CD4-positive, CD25-positive, alpha-beta regulatory T cell (primary cell): ENCODE results near the gene SREK1. TPM values are rescaled to one million over a fixed set of nuclear protein-coding genes. Genes with fewer than 3 reads are reported as not detected.

Experiments
- ATAC-seq, 2 donors: fragments of 150-1000 bp; cut with Tn5 transposase; one replicate each; pipeline ENCODE4 v1.10.0; 2021; ENCODE audit warnings: low read depth in 2 of 2, moderate number of reproducible peaks in 2 of 2, moderate library complexity in 1 of 2
- DNase-seq, 3 donors: peaks; one replicate each; pipeline versions ENCODE4 v3.0.0 to v3.0.0-alpha.2; 2012 to 2022; ENCODE audit warnings: mixed read lengths in 1 of 3
- H3K27ac ChIP-seq: one replicate; pipeline ENCODE4 v1.7.0; 2013; ENCODE audit warnings: mild to moderate bottlenecking, low read length; ENCODE audit not compliant: insufficient read depth, poor library complexity, severe bottlenecking
- H3K27me3 ChIP-seq: one replicate; pipeline ENCODE4 v1.7.0; 2013; ENCODE audit warnings: low read length; ENCODE audit not compliant: control insufficient read depth, insufficient read depth
- H3K36me3 ChIP-seq: one replicate; pipeline ENCODE4 v1.7.0; 2013; ENCODE audit warnings: mild to moderate bottlenecking, low read length, moderate library complexity; ENCODE audit not compliant: control insufficient read depth, insufficient read depth
- H3K4me1 ChIP-seq: 2 replicates; pipeline ENCODE4 v1.7.0; 2013; ENCODE audit warnings: mild to moderate bottlenecking, low read length; ENCODE audit not compliant: insufficient read depth, control insufficient read depth, poor library complexity, severe bottlenecking
- H3K4me3 ChIP-seq: one replicate; pipeline ENCODE4 v1.7.0; 2013; ENCODE audit warnings: low read depth, mild to moderate bottlenecking, low read length, moderate library complexity
- H3K9me3 ChIP-seq, 2 experiments: 1 replicate in 1 of 2; 2 replicates in 1 of 2; pipeline ENCODE4 v1.7.0; 2013; ENCODE audit warnings: low read length in 2 of 2, mild to moderate bottlenecking in 1 of 2, moderate library complexity in 1 of 2; ENCODE audit not compliant: control insufficient read depth in 2 of 2
- H3K27ac Mint-ChIP-seq, 3 donors: one replicate each; pipeline ENCODE4 v1.8.0; 2020 to 2022; ENCODE audit warnings: mild to moderate bottlenecking in 3 of 3, mixed read lengths in 3 of 3, moderate library complexity in 2 of 3
- H3K27me3 Mint-ChIP-seq: one replicate; pipeline ENCODE4 v1.8.0; 2022; ENCODE audit warnings: mild to moderate bottlenecking, mixed read lengths
- H3K36me3 Mint-ChIP-seq: one replicate; pipeline ENCODE4 v1.8.0; 2020; ENCODE audit warnings: mixed read lengths
- H3K4me1 Mint-ChIP-seq, 4 donors: one replicate each; pipeline ENCODE4 v1.8.0; 2020 to 2022; ENCODE audit warnings: mixed read lengths in 4 of 4, mild to moderate bottlenecking in 1 of 4
- H3K4me3 Mint-ChIP-seq, 4 donors: one replicate each; pipeline ENCODE4 v1.8.0; 2020 to 2022; ENCODE audit warnings: mild to moderate bottlenecking in 4 of 4, mixed read lengths in 4 of 4, moderate library complexity in 3 of 4
- H3K9me3 Mint-ChIP-seq, 7 donors: one replicate each; pipeline ENCODE4 v1.8.0; 2020 to 2022; ENCODE audit warnings: mixed read lengths in 7 of 7, mild to moderate bottlenecking in 3 of 7, moderate library complexity in 2 of 7
- polyA plus RNA-seq, 4 donors: library from polyadenylated mRNA; unstranded; fragments of 300-500 nt; fragmentation: Illumina TruSeq; gene quantifications; one replicate each; pipeline ENCODE4 v1.2.3, GENCODE V29; 2021
- total RNA-seq: library from RNA; stranded (reverse); gene quantifications from one replicate; pipeline ENCODE4 v1.2.3, GENCODE V29; 2022

The SREK1 gene, protein sequence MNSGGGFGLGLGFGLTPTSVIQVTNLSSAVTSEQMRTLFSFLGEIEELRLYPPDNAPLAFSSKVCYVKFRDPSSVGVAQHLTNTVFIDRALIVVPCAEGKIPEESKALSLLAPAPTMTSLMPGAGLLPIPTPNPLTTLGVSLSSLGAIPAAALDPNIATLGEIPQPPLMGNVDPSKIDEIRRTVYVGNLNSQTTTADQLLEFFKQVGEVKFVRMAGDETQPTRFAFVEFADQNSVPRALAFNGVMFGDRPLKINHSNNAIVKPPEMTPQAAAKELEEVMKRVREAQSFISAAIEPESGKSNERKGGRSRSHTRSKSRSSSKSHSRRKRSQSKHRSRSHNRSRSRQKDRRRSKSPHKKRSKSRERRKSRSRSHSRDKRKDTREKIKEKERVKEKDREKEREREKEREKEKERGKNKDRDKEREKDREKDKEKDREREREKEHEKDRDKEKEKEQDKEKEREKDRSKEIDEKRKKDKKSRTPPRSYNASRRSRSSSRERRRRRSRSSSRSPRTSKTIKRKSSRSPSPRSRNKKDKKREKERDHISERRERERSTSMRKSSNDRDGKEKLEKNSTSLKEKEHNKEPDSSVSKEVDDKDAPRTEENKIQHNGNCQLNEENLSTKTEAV
- total RNA-seq (160 TPM), polyA plus RNA-seq (10 to 100 TPM; 14.8 to 20.0 (median 19.3) TPM)

DNA sequence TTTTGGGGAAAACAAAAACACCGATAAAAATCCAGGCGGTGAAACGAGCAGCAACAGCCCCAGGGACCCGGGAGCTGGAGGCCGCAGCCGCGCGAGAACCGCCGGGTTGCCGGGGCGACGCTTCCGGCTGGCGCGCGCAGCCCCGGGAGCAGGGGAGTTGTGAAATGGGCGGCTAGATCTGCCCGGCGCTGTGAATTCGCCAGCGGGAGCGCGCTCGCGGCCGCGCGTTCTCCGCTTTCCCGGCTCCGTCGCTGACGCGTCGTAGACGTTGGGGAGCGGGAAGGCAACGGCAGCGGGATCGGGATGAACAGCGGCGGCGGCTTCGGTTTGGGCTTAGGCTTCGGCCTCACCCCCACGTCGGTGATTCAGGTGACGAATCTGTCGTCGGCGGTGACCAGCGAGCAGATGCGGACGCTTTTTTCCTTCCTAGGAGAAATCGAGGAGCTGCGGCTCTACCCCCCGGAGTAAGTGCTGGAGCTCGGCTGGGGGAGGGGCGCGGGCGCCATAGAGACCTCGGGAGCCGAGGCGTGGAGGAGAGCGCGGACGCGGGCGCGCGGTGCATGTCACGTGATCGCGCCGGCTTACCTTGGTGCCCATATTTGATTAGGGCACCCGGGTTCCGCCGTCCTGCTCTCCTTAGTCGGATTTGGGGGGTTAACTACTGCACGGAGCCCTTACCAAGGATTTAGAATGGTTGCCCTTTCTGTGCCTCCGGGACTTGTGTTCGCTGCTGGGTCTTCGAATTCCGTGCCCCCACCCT is at the start of gene SREK1:
Gene SREK1, plus strand, starts transcription at position 227 of the 760 bp plus-strand sequence. Its CDS starts 77 bp downstream, at position 304.
- H3K4me1 Mint-ChIP-seq = peaks cover 5 to 45% (median 31%) of the 10 kb centered on the region in 4 donors
- peaks cover 4% of the 10 kb centered on the region for H3K36me3 Mint-ChIP-seq
- peak within 1 kb of the TSS; percentile 98 to 99 (median 99) for H3K4me3 Mint-ChIP-seq

DNA sequence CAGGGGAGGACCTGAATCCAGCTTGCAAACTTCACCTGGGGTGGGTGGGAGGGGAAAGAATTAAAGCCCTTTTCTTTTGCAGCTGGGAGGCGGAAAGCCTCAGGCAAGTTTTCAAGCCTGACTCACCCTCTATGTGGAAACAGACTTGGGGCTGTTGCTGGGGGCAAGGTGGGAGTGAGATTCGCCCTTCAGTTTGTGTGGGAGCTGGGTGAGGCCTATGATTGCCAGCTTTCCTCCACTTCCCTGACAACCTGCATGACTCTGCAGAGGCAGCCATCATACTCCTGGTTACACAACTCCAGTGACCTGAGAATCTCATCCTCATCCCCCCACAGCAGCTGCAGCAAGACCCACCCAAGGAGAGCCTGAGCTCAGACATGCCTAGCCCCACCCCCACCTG is 43.2 kb upstream of the SREK1 start:
- Mint-ChIP-seq H3K4me3 (peak overlapping the region in 1 of 4 donors; percentile 75), H3K27me3 (peaks cover 5% of the 10 kb centered on the region), H3K36me3 (peaks cover 15% of the 10 kb centered on the region), H3K9me3 (peaks cover 8 to 52% (median 31%) of the 10 kb centered on the region in 7 donors), H3K4me1 (no peaks in the 10 kb centered on the region), H3K27ac (no peak overlapping the region)
- ATAC-seq = no peak
- no peak for DNase-seq
- no peaks in the 10 kb centered on the region for H3K36me3 ChIP-seq
- no peaks in the 10 kb centered on the region for H3K27me3 ChIP-seq
- no peak overlapping the region for H3K27ac ChIP-seq
- H3K4me1 ChIP-seq = no peaks in the 10 kb centered on the region
- H3K4me3 ChIP-seq = no peak overlapping the region
- peaks cover 27 to 39% of the 10 kb centered on the region in 2 experiments for H3K9me3 ChIP-seq

More for the DNA sequence above, at the start of gene SREK1:
- H3K27ac ChIP-seq = peak within 1 kb of the TSS; percentile 98
- H3K9me3 Mint-ChIP-seq = no peaks in the 10 kb centered on the region
- H3K27ac Mint-ChIP-seq = peak within 1 kb of the TSS; percentile 99 to 100 (median 100)
- ATAC-seq = peak; percentile 85 to 88
- DNase-seq = peak; percentile 81 to 93 (median 89)
- H3K36me3 ChIP-seq = no peaks in the 10 kb centered on the region
- H3K27me3 ChIP-seq = no peaks in the 10 kb centered on the region
- no peaks in the 10 kb centered on the region for H3K9me3 ChIP-seq
- H3K27me3 Mint-ChIP-seq = peaks cover 9% of the 10 kb centered on the region
- peak within 1 kb of the TSS; percentile 96 for H3K4me3 ChIP-seq
- H3K4me1 ChIP-seq = peaks cover 30% of the 10 kb centered on the region

- no peaks in the 10 kb centered on the region for H3K4me1 Mint-ChIP-seq
- no peaks in the 10 kb centered on the region for H3K36me3 ChIP-seq
- ATAC-seq (no peak), DNase-seq (no peak)
- H3K9me3 ChIP-seq = peaks cover 6 to 12% of the 10 kb centered on the region in 2 experiments
- no peaks in the 10 kb centered on the region for H3K27me3 ChIP-seq
- no peak overlapping the region for H3K4me3 Mint-ChIP-seq
- H3K27me3 Mint-ChIP-seq = peaks cover 4% of the 10 kb centered on the region
- H3K4me1 ChIP-seq = no peaks in the 10 kb centered on the region
- H3K27ac Mint-ChIP-seq = no peak overlapping the region
- peaks cover 6 to 42% (median 21%) of the 10 kb centered on the region in 7 donors for H3K9me3 Mint-ChIP-seq
- no peak overlapping the region for H3K4me3 ChIP-seq
- no peak overlapping the region for H3K27ac ChIP-seq
- H3K36me3 Mint-ChIP-seq = no peaks in the 10 kb centered on the region
Observed at GRCh38 chr5:66113160-66113559, 30.9 kb upstream of the SREK1 start.

- no peak for DNase-seq
- H3K27ac Mint-ChIP-seq = no peak overlapping the region
- no peaks in the 10 kb centered on the region for H3K27me3 ChIP-seq
- no peak for ATAC-seq
- H3K4me3 Mint-ChIP-seq = no peak overlapping the region
- no peaks in the 10 kb centered on the region for H3K4me1 Mint-ChIP-seq
- peaks cover 1 to 11% (median 6%) of the 10 kb centered on the region in 7 donors for H3K9me3 Mint-ChIP-seq
- H3K27me3 Mint-ChIP-seq = peaks cover 4% of the 10 kb centered on the region
- H3K9me3 ChIP-seq = peaks cover 0 to 3% of the 10 kb centered on the region in 2 experiments
- H3K36me3 Mint-ChIP-seq = no peaks in the 10 kb centered on the region
- H3K36me3 ChIP-seq = no peaks in the 10 kb centered on the region
- no peak overlapping the region for H3K4me3 ChIP-seq
- H3K27ac ChIP-seq = no peak overlapping the region
- no peaks in the 10 kb centered on the region for H3K4me1 ChIP-seq
Observed at GRCh38 chr5:66118304-66118703, 25.8 kb upstream of the SREK1 start.

GRCh38 chr5:66122379-66123034 is 21.6 kb upstream of the SREK1 start:
- Histone ChIP-seq H3K9me3 (no peaks in the 10 kb centered on the region), H3K27ac (no peak overlapping the region), H3K27me3 (no peaks in the 10 kb centered on the region), H3K4me1 (no peaks in the 10 kb centered on the region), H3K36me3 (no peaks in the 10 kb centered on the region), H3K4me3 (no peak overlapping the region)
- H3K36me3 Mint-ChIP-seq = no peaks in the 10 kb centered on the region
- H3K4me3 Mint-ChIP-seq = no peak overlapping the region
- no peak overlapping the region for H3K27ac Mint-ChIP-seq
- DNase-seq (no peak), ATAC-seq (no peak)
- no peaks in the 10 kb centered on the region for H3K27me3 Mint-ChIP-seq
- peaks cover 0 to 1% (median 0%) of the 10 kb centered on the region in 7 donors for H3K9me3 Mint-ChIP-seq
- no peaks in the 10 kb centered on the region for H3K4me1 Mint-ChIP-seq

GRCh38 chr5:66129144-66129543 is 15.0 kb upstream of the SREK1 start:
- no peak overlapping the region for H3K4me3 ChIP-seq
- H3K27ac ChIP-seq = no peak overlapping the region
- no peaks in the 10 kb centered on the region for H3K36me3 ChIP-seq
- Mint-ChIP-seq H3K4me1 (no peaks in the 10 kb centered on the region), H3K27me3 (no peaks in the 10 kb centered on the region), H3K9me3 (peaks cover 0 to 5% (median 1%) of the 10 kb centered on the region in 7 donors), H3K27ac (no peak overlapping the region), H3K36me3 (peaks cover 3% of the 10 kb centered on the region), H3K4me3 (no peak overlapping the region)
- peaks cover 0 to 5% of the 10 kb centered on the region in 2 experiments for H3K9me3 ChIP-seq
- H3K4me1 ChIP-seq = no peaks in the 10 kb centered on the region
- no peaks in the 10 kb centered on the region for H3K27me3 ChIP-seq
- no peak for DNase-seq
- no peak for ATAC-seq

- Mint-ChIP-seq H3K27ac (no peak overlapping the region), H3K9me3 (peaks cover 0 to 5% (median 1%) of the 10 kb centered on the region in 7 donors), H3K4me1 (no peaks in the 10 kb centered on the region), H3K36me3 (peaks cover 3% of the 10 kb centered on the region), H3K4me3 (no peak overlapping the region), H3K27me3 (peaks cover 6% of the 10 kb centered on the region)
- no peaks in the 10 kb centered on the region for H3K36me3 ChIP-seq
- H3K4me3 ChIP-seq = no peak overlapping the region
- no peak overlapping the region for H3K27ac ChIP-seq
- no peak for ATAC-seq
- no peak for DNase-seq
- no peaks in the 10 kb centered on the region for H3K27me3 ChIP-seq
- peaks cover 0 to 5% of the 10 kb centered on the region in 2 experiments for H3K9me3 ChIP-seq
- H3K4me1 ChIP-seq = no peaks in the 10 kb centered on the region
Observed at GRCh38 chr5:66130493-66130892, 13.6 kb upstream of the SREK1 start.
